Measurements from ENCODE around the gene HELQ.
"Not testable (repeated sequence)": the region's sequence is repeated elsewhere in the genome, so short reads cannot be mapped to it uniquely, and the experiment has no call there.

Gene HELQ, protein sequence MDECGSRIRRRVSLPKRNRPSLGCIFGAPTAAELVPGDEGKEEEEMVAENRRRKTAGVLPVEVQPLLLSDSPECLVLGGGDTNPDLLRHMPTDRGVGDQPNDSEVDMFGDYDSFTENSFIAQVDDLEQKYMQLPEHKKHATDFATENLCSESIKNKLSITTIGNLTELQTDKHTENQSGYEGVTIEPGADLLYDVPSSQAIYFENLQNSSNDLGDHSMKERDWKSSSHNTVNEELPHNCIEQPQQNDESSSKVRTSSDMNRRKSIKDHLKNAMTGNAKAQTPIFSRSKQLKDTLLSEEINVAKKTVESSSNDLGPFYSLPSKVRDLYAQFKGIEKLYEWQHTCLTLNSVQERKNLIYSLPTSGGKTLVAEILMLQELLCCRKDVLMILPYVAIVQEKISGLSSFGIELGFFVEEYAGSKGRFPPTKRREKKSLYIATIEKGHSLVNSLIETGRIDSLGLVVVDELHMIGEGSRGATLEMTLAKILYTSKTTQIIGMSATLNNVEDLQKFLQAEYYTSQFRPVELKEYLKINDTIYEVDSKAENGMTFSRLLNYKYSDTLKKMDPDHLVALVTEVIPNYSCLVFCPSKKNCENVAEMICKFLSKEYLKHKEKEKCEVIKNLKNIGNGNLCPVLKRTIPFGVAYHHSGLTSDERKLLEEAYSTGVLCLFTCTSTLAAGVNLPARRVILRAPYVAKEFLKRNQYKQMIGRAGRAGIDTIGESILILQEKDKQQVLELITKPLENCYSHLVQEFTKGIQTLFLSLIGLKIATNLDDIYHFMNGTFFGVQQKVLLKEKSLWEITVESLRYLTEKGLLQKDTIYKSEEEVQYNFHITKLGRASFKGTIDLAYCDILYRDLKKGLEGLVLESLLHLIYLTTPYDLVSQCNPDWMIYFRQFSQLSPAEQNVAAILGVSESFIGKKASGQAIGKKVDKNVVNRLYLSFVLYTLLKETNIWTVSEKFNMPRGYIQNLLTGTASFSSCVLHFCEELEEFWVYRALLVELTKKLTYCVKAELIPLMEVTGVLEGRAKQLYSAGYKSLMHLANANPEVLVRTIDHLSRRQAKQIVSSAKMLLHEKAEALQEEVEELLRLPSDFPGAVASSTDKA

DNA sequence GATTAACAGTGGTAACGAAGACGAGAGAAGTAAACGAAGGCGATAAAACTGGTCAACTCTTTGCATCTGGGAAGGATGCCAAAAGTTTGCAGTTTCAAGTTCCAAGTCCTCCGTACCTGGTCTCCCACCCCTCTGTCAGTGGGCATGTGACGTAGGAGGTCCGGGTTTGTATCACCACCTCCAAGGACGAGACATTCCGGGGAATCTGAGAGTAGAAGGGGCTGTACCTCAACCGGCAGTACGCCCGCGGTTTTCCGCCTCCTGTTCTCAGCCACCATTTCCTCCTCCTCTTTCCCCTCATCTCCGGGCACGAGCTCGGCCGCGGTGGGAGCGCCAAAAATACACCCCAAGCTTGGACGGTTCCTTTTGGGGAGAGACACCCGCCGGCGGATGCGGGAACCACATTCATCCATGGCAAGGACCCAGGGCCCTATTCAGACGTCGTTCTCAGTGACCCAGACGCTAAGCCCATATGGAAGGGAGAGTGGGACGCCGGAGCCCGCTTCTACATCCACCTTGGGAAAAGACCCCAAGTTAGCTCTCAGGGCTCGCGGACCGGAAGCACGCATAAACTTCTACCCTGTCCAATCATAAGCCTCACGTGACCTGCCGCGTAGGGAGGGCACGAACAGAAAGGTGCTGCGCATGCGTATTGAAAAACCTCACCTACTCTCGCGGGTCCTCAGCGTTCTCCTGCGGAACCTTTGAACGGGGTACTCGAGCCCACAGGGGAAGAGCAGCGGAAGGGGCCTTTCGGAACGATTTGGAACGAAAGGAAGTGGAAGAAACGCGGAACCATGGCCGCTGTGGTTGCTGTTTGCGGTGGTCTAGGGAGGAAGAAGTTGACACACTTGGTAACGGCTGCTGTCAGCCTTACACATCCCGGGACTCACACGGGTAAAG lies at the start of gene HELQ, which contains the start of gene MRPS18C:
HELQ (minus strand) TSS at position 543 of the 903 bp plus-strand sequence; CDS start at position 413, 130 bp downstream.
MRPS18C (plus strand) TSS at position 778 of the 903 bp plus-strand sequence; CDS start at position 798, 20 bp downstream.
- DNase-seq = peak; percentile 98

DNA sequence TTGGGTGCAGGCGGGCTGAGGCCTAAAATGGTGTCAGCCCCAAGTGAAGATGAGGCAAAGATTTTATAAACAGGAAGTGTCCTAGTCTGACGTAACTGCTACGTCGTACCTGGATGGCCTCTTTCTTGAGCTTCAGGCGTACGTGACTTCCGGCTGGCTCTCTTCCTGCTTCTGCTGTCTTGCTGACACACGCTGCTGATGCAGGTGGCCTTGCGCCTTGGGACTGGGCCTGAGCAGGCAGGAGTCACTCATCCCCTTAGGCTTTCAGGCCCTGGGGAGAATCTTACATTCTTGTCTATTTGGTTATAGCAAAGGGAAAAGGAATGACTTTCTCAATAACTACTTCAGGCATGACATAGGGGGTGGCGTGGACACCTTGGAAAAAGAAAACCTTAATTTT lies 49.4 kb upstream of the HELQ start:
- no peak for DNase-seq

GRCh38 chr4:83504503-83504902 lies 48.9 kb upstream of the HELQ start:
- DNase-seq = no peak

- DNase-seq = no peak
Observed at GRCh38 chr4:83503974-83504373, 48.4 kb upstream of the HELQ start.

DNA sequence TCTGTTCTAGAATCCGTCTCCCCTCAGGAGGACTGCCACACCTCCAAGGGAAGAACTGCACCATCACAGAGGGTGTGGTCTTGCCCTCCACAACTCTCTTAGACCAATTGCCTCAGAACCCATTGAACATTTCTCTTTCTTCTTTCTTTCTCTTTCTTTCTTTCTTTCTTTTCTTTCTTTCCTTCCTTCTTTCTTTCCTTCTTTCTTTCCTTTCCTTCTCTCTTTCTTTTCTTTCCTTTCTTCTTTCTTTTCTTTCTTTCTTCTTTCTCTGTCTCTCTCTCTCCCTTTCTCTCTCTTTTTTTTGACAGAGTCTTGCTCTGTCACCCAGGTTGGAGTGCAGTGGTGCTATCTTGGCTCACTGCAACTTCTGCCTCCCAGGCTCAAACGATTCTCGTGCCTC lies 46.0 kb upstream of the HELQ start:
- not testable (repeated sequence) for DNase-seq

GRCh38 chr4:83498187-83498586 lies 42.6 kb upstream of the HELQ start:
- DNase-seq = no peak

DNA sequence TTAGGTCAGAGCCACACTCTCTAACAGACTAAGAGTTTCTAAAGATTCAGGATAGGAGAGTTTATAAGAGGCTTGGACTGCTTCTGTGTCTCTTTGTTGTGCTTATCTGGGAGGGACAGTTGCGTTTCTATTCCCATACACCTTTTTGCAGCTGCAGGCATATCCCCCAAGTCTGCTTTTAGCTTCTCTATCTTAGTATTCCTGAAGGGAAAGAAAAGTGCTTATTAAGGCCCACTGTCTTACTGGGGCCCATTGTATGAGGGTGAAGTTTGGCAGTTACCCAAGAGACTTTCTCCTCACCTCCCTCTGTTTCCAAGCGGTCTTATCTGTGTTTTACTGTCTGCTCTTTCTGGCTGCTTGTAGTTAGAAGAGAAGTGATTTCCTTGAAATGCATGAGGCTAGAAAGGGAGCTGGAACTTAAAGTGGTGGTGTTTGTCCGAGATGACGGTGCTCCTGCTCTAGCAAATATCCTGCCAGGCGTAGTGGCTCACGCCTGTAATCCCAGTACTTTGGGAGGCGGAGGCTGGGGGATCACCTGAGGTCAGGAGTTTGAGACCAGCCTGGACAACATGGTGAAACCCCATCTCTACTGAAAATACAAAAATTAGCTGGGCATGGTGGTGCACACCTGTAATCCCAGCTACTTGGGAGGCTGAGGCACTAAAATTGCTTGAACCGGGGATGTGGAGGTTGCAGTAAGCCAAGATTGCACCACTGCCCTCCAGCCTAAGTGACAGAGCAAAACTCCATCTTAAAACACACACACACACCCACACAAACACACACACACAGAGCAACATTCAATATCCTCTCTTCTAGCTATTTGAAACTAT lies 40.7 kb upstream of the HELQ start:
- DNase-seq = not testable (repeated sequence)

DNA sequence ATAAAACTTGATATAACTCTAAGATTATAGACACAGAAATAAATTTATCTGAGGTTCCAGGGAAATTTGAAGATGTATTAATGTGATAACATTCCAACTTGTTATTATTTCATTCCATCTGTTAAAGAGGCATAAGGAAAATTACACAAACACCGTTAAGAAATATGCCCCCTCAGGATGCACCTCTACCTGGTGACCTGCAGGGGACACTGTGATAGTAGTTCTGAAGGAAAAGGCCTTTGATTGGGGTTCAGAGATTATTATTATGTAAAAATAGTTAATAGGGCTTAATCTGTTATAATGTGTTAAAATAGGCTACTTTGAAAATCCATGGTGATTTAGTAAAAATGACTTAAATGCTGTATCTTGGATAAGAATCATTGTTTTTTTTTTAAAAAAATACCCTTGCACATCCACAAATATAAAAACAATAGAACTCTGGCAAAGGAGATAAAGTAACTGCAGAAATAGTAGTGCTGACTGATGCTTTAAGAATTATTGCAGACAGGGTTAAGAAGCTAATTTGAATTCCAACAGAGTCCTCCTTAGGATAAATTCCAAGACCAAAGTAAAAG lies 35.3 kb upstream of the HELQ start:
- no peak for DNase-seq

DNA sequence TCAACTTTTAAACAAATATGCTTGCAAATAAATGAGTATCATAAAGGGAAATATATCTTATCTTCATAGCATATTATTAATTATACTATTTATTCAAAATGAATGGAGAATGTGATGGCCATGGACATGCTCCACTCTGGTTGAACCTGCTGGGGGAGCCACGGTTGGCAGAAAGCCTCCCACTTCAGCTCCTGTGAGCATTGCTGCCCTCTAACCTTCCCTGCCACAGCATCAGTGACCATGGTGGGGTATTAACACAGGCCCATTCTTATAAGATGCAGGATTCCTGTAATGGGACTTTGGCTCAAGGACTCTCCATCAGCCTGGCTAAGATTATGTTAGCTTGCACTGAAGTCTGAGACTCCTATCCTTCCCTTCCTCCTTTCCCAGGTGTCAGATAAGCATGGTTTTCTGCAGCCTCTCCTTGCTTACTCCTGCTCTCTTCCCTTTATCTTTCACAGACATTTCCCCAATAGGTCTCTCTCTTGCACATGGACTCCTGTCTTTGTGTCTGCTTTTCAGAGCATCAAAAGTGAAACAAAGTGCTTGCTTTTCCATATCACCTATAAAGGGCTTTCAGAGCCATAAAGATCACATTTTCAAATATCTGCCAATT lies 34.2 kb upstream of the HELQ start:
- no peak for DNase-seq

GRCh38 chr4:83486457-83487129 lies 31.0 kb upstream of the HELQ start:
- no peak for DNase-seq

DNA sequence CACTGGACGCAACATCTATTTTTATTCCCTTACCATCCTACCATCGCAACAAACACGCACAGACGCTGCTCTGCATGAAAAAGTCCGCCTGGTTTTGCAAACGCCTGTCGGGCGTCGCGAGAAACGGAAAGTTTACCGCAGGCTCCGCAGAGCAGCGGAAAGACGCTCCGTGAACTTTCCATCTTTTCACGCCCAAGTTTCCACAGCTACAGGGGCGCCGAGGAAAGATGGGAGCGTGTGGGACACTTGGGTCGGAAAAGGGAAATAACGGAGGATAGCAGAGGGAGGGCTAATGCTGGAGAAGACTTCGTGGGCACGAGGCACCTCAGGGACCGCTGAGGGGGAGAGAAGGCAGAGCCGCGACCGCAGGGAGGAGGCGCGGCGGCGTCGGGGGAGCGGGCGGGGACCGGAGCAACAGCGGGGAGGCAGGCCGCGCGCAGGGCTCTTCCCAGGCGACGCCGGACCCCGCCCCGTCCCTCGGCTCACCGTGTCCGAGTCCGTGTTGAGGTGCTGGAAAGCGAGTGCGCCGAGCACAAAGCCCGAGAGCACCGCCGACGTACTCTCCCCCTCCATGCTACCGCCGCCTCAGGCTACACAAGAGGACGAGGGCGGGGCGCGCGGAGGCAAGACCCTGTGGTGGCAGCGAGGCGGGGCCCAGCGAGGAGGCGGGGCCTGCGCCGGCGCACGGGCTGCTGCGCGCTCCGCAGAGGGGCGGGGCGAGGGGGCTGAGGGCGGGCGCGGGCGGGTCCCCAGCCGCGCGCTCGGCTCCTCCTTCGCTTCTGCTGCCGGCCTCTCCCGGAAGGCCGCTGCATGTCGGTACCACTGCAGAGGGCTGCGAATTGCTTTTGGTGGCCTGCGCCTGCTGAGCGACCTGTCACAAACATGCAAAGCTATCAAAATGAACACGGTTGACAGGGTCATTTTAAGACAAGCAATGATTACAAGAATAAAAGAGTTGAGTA lies 29.2 kb upstream of the HELQ start, which contains the start of gene ABRAXAS1:
ABRAXAS1 (minus strand) TSS at position 601 of the 962 bp plus-strand sequence; CDS start at position 573, 28 bp downstream.
- peak; percentile 72 for DNase-seq

DNA sequence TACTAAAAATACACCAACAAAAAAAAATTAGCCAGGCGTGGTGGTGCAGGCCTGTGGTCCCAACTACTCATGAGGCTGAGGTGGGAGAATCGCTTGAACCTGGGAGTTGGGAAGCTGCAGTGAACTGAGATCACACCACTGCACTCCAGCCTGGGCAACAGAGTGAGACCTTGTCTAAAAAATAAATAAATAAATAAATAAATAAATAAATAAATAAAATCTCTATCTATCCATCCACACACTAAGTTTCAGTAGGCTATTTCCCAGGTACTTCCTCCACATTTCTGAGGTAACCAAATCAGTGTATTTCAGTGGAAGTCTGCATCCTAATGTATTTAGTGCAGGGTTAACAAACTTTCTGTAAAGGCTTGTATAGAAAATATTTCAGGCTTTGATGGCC lies 18.3 kb upstream of the HELQ start:
- DNase-seq = no peak

- DNase-seq = no peak
Observed at GRCh38 chr4:83473423-83473822, 17.8 kb upstream of the HELQ start.

GRCh38 chr4:83456184-83456501 lies 520 bp upstream of the HELQ start:
- DNase-seq = no peak

DNA sequence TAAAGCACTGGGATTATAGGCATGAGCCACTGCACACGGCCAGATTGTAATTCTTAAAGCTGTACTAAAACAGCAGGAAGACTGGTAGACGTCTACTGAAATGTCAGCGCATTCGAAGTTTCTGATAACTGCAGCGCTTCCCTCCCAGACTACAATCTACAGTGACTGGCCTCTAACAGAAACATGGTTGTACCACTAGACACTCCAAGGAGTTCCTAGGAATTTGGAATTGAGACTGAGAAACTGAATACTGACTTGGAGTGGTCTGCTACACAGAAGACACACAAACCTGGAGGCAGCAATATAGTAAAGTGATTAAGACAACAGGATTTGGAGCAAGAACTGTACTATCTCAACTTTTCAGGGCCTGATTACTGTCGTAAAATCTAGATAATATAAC lies 937 bp downstream of the HELQ start:
- no peak for DNase-seq

- no peak for DNase-seq
Observed at GRCh38 chr4:83449009-83449408, 6.6 kb downstream of the HELQ start.

DNA sequence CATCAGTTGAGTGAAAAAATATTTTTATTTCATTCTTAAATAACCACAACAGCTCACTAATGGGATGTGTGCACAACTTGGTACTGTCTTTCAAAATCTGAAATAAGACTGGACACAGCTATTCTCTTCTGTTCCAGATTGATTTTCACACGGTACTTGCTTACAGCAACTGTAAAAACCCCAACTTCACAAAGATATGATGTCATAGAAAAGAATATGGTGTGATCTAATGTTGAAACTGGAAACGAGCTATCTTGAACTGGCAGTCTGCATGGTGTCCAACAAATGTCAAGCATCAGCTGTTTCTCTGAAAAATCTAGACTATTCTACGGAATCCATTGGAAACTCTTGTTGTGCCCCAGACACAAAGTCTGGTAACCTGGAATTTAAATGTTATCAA lies 14.7 kb downstream of the HELQ start:
- DNase-seq = no peak

DNA sequence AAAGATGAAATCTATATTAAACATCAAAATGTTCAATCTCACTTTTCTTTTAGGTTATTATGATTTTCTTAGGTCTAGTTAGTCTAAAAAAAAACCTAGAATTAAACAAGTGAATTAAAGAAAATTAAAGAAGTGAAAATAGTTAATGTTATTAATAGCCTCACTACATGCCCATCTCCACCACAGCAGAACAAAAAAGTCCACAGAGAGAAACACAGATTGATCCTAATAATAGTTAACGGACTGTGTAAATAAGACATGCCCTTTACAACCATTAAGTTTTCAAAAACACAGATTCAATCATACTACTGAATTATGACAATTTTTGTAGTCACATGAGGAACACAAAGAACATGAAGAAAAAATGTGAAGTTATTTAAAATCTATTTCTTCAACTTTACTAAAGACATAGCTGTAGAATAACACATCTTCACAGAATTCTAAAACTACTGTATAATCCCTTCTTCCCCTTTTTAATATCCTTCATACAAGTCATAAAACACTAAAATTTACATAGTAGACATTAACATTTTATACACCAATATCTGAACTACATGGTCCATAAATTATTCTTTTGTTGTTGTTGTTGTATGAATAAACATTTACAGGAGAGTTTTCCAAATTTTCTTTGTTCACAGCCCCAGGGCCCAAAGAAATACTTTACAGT lies 15.3 kb downstream of the HELQ start:
- DNase-seq = no peak

Data from SHP77 treated with DMSO at 0.1 percent for 48 hours (cell line).